ENCODE results near the gene CCDC146.
A peak's percentile ranks its signal among the peaks of the same experiment; 100 is the strongest.
"Not testable (repeated sequence)": the region's sequence is repeated elsewhere in the genome, so short reads cannot be mapped to it uniquely, and the experiment has no call there.

Gene CCDC146

GRCh38 chr7:77172437-77173172, 50.2 kb downstream of the CCDC146 start:
- H2BK15ac ChIP-seq (ENCODE audit: low read depth, poor library complexity, severe bottlenecking); DNase-seq; H3K79me1 ChIP-seq (replicated peaks; ENCODE audit: low read length, poor library complexity, severe bottlenecking); H3K4ac ChIP-seq (ENCODE audit: low read depth in 1 of 2, low read length in 2 of 2); H3K36me3 ChIP-seq (ENCODE audit: control insufficient read depth in 1 of 2, insufficient read depth in 2 of 2, low read depth in 1 of 2, low read length in 2 of 2); H4K8ac ChIP-seq (ENCODE audit: low read length); H2BK12ac ChIP-seq (ENCODE audit: low read length in 2 of 2); H3K18ac ChIP-seq (ENCODE audit: low read depth in 1 of 2, low read length in 2 of 2); H4K91ac ChIP-seq (ENCODE audit: low read length); H3K23ac ChIP-seq (ENCODE audit: low read length in 2 of 2); H3K9ac ChIP-seq (ENCODE audit: low read length); H2BK5ac ChIP-seq (ENCODE audit: low read depth, low read length, poor library complexity, severe bottlenecking); H2BK120ac ChIP-seq (ENCODE audit: low read depth, low read length); H3K27me3 ChIP-seq (ENCODE audit: control insufficient read depth in 1 of 2, insufficient read depth in 1 of 2, low read length in 2 of 2); H3K4me1 ChIP-seq (ENCODE audit: control insufficient read depth, insufficient read depth, low read depth, low read length); H3K27ac ChIP-seq (ENCODE audit: low read length, poor library complexity, severe bottlenecking); H2AFZ ChIP-seq (ENCODE audit: low read depth, low read length); H3K14ac ChIP-seq (ENCODE audit: low read length in 2 of 2); H3K4me2 ChIP-seq (ENCODE audit: low read length, poor library complexity, severe bottlenecking); H3K4me3 ChIP-seq (ENCODE audit: insufficient read depth in 1 of 2, low read depth in 1 of 2, low read length in 2 of 2); H3K9me3 ChIP-seq (ENCODE audit: control insufficient read depth, low read length); H2AK5ac ChIP-seq (ENCODE audit: low read length, severe bottlenecking): not testable (repeated sequence)
- no CpG with 5 or more reads among the region's 6 CpGs for WGBS

GRCh38 chr7:77174418-77174817, 52.0 kb downstream of the CCDC146 start:
- not testable (repeated sequence) for H3K4me3 ChIP-seq (ENCODE audit: insufficient read depth in 1 of 2, low read depth in 1 of 2, low read length in 2 of 2); DNase-seq; H3K9me3 ChIP-seq (ENCODE audit: control insufficient read depth, low read length); H3K23ac ChIP-seq (ENCODE audit: low read length in 2 of 2); H3K18ac ChIP-seq (ENCODE audit: low read depth in 1 of 2, low read length in 2 of 2); H3K27ac ChIP-seq (ENCODE audit: low read length, poor library complexity, severe bottlenecking); H2AK5ac ChIP-seq (ENCODE audit: low read length, severe bottlenecking); H2BK12ac ChIP-seq (ENCODE audit: low read length in 2 of 2); H3K36me3 ChIP-seq (ENCODE audit: control insufficient read depth in 1 of 2, insufficient read depth in 2 of 2, low read depth in 1 of 2, low read length in 2 of 2); H3K4me2 ChIP-seq (ENCODE audit: low read length, poor library complexity, severe bottlenecking); H3K14ac ChIP-seq (ENCODE audit: low read length in 2 of 2); H2AFZ ChIP-seq (ENCODE audit: low read depth, low read length); H2BK5ac ChIP-seq (ENCODE audit: low read depth, low read length, poor library complexity, severe bottlenecking); H3K27me3 ChIP-seq (ENCODE audit: control insufficient read depth in 1 of 2, insufficient read depth in 1 of 2, low read length in 2 of 2); H4K91ac ChIP-seq (ENCODE audit: low read length); H3K9ac ChIP-seq (ENCODE audit: low read length); H4K8ac ChIP-seq (ENCODE audit: low read length); H3K79me1 ChIP-seq (replicated peaks; ENCODE audit: low read length, poor library complexity, severe bottlenecking); H3K4me1 ChIP-seq (ENCODE audit: control insufficient read depth, insufficient read depth, low read depth, low read length); H2BK120ac ChIP-seq (ENCODE audit: low read depth, low read length); H3K4ac ChIP-seq (ENCODE audit: low read depth in 1 of 2, low read length in 2 of 2); H2BK15ac ChIP-seq (ENCODE audit: low read depth, poor library complexity, severe bottlenecking)
- WGBS: no CpG with 5 or more reads among the region's 4 CpGs

DNA sequence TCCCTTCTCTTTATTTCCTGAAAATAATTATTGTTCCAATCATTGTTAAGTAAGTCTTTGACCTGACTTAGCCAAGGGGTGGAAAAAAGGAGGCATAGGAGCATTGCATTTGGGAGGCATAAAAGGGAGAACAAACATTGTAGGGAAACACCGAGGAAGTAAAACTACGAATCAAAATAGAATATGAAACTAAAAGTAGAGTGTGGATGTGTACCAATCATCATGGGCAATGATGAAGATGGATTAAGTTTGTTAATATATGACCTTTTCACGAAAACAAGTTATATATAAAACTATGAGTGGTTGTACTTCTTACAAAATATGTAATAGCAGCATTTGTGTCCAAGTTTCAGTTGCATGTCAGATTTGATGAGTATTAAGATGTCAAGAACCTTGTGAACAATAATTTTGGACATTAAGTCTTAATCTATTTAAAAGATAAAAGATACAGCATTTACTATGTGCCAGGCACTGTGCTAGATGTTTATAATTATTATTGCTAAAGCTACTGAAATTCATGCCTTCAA, 52.9 kb downstream of the CCDC146 start:
- not testable (repeated sequence) for H3K9me3 ChIP-seq (ENCODE audit: control insufficient read depth, low read length); DNase-seq; H4K8ac ChIP-seq (ENCODE audit: low read length); H2BK15ac ChIP-seq (ENCODE audit: low read depth, poor library complexity, severe bottlenecking); H3K4me3 ChIP-seq (ENCODE audit: insufficient read depth in 1 of 2, low read depth in 1 of 2, low read length in 2 of 2); H2BK5ac ChIP-seq (ENCODE audit: low read depth, low read length, poor library complexity, severe bottlenecking); H3K79me1 ChIP-seq (replicated peaks; ENCODE audit: low read length, poor library complexity, severe bottlenecking); H2AFZ ChIP-seq (ENCODE audit: low read depth, low read length); H3K18ac ChIP-seq (ENCODE audit: low read depth in 1 of 2, low read length in 2 of 2); H2AK5ac ChIP-seq (ENCODE audit: low read length, severe bottlenecking); H3K4ac ChIP-seq (ENCODE audit: low read depth in 1 of 2, low read length in 2 of 2); H4K91ac ChIP-seq (ENCODE audit: low read length); H2BK120ac ChIP-seq (ENCODE audit: low read depth, low read length); H3K14ac ChIP-seq (ENCODE audit: low read length in 2 of 2); H3K4me1 ChIP-seq (ENCODE audit: control insufficient read depth, insufficient read depth, low read depth, low read length); H2BK12ac ChIP-seq (ENCODE audit: low read length in 2 of 2); H3K36me3 ChIP-seq (ENCODE audit: control insufficient read depth in 1 of 2, insufficient read depth in 2 of 2, low read depth in 1 of 2, low read length in 2 of 2); H3K4me2 ChIP-seq (ENCODE audit: low read length, poor library complexity, severe bottlenecking); H3K27ac ChIP-seq (ENCODE audit: low read length, poor library complexity, severe bottlenecking); H3K23ac ChIP-seq (ENCODE audit: low read length in 2 of 2); H3K27me3 ChIP-seq (ENCODE audit: control insufficient read depth in 1 of 2, insufficient read depth in 1 of 2, low read length in 2 of 2)
- WGBS: no CpG with 5 or more reads among the region's 3 CpGs
- peak overlapping the region; percentile 33 for H3K9ac ChIP-seq (ENCODE audit: low read length)

- not testable (repeated sequence) for H3K9me3 ChIP-seq (ENCODE audit: control insufficient read depth, low read length); H3K4me1 ChIP-seq (ENCODE audit: control insufficient read depth, insufficient read depth, low read depth, low read length); H2BK15ac ChIP-seq (ENCODE audit: low read depth, poor library complexity, severe bottlenecking); H2BK5ac ChIP-seq (ENCODE audit: low read depth, low read length, poor library complexity, severe bottlenecking); H3K79me1 ChIP-seq (replicated peaks; ENCODE audit: low read length, poor library complexity, severe bottlenecking); H2AFZ ChIP-seq (ENCODE audit: low read depth, low read length); H2BK120ac ChIP-seq (ENCODE audit: low read depth, low read length); H3K4ac ChIP-seq (ENCODE audit: low read depth in 1 of 2, low read length in 2 of 2); H3K9ac ChIP-seq (ENCODE audit: low read length); H3K18ac ChIP-seq (ENCODE audit: low read depth in 1 of 2, low read length in 2 of 2); H2BK12ac ChIP-seq (ENCODE audit: low read length in 2 of 2); DNase-seq; H4K91ac ChIP-seq (ENCODE audit: low read length); H2AK5ac ChIP-seq (ENCODE audit: low read length, severe bottlenecking); H3K27ac ChIP-seq (ENCODE audit: low read length, poor library complexity, severe bottlenecking); H4K8ac ChIP-seq (ENCODE audit: low read length); H3K36me3 ChIP-seq (ENCODE audit: control insufficient read depth in 1 of 2, insufficient read depth in 2 of 2, low read depth in 1 of 2, low read length in 2 of 2); H3K23ac ChIP-seq (ENCODE audit: low read length in 2 of 2); H3K27me3 ChIP-seq (ENCODE audit: control insufficient read depth in 1 of 2, insufficient read depth in 1 of 2, low read length in 2 of 2); H3K4me3 ChIP-seq (ENCODE audit: insufficient read depth in 1 of 2, low read depth in 1 of 2, low read length in 2 of 2); H3K4me2 ChIP-seq (ENCODE audit: low read length, poor library complexity, severe bottlenecking); H3K14ac ChIP-seq (ENCODE audit: low read length in 2 of 2)
- WGBS: no CpG with 5 or more reads among the region's 9 CpGs
These were observed 55.0 kb downstream of the CCDC146 start for GRCh38 chr7:77177321-77177904.
